Activated naive CD4-positive, alpha-beta T cell (primary cell): Measurements from ENCODE around the gene YJEFN3.

Experiments used
- DNase-seq, 4 experiments: peaks; one replicate each; lab custom pipeline; 2025; lab: John Stamatoyannopoulos, UW

Gene YJEFN3, protein sequence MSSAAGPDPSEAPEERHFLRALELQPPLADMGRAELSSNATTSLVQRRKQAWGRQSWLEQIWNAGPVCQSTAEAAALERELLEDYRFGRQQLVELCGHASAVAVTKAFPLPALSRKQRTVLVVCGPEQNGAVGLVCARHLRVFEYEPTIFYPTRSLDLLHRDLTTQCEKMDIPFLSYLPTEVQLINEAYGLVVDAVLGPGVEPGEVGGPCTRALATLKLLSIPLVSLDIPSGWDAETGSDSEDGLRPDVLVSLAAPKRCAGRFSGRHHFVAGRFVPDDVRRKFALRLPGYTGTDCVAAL

DNA sequence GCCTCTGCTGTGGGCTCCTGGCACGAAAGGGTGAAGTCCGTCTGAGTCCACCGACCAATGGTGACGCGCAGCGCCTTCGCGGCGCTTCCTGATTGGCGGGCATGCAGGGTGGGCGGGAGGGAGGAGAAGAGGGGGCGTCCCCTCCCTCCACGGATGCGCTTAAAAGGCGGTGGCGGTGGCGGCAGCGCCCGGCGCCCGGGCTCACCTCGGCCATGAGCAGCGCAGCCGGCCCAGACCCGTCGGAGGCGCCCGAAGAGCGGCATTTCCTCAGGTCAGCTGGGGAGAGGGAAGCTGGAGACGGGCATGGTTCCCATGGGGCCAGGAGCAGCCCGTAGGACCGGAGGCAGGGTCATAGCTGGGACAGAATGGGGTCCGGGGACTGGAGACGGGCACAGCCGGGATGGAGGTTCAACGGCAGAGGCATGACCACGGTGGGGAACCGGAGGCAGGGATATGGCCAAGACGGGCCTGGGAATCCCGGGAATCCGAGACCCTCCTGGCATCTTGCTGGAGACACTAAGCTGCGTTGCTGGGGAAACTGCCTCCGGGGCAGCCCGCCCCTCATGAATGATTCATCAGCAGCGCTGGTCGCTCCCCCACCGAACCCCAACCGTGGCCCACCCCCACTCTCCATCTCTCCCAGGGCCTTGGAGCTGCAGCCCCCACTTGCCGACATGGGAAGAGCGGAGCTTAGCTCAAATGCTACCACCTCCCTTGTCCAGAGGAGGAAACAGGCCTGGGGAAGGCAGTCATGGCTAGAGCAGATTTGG, at the start of gene YJEFN3:
Gene YJEFN3, plus strand, starts transcription at position 191 of the 770 bp plus-strand sequence. Its CDS starts 22 bp downstream, at position 213.
- DNase-seq, result no peak

DNA sequence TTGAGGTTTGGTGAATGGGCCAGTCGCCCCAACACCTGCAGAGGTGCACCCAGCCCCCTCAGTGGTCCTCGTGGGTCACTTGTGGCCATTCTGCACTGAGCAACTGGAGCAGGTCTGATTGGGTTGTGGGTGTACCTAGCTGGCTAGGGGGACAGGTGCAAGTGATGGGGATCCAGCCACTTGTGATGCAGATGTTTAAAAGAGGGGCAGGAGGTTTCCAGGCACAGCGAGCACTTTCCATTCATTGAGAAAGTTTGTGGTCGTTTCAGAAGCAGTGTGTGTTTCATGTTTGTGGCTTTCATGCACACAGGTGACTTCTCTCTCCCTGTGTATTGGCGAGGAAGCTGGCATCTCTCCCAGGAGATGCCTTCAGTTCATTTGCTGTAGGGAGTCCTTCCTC, 48.0 kb upstream of the YJEFN3 start:
- DNase-seq, result no peak

DNA sequence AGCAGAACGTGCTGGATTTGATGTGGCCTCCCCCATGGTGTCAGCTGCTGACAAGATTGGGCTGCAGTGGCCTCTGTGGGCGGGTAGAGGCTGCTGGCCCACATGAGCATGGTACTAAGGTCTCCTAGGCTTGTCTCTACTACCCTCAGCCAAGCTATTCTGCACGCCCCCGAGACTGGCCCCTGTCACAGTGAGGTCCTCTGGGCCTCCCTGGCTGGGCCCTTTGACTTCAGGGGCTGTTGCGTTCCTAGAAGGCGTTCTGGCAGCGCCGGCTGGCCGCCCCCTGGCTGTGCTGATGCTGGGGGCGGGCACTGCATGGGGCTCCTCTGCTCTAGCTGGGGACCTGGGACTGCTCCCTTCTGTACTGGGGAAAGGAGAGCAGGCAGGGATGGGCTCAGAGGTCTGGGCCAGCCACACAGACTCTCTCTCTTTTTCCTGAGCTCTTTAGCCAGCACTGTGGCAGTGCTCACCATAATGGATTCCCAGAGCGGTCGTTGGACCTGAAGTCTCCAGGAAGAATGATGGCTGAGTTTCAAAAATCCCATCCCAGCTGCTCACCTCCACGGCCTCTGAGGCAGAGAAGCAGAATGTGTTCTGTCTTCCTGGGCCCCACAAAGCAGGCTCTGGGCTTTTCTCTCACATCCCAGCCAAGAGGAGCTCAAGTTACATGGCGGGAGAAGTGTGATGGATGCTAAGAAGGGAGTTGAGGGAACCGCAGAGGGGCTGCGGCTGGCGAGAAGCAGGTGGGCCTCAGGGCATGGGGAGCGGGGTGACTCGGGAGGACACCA, 45.7 kb upstream of the YJEFN3 start:
- DNase-seq, result no peak

DNA sequence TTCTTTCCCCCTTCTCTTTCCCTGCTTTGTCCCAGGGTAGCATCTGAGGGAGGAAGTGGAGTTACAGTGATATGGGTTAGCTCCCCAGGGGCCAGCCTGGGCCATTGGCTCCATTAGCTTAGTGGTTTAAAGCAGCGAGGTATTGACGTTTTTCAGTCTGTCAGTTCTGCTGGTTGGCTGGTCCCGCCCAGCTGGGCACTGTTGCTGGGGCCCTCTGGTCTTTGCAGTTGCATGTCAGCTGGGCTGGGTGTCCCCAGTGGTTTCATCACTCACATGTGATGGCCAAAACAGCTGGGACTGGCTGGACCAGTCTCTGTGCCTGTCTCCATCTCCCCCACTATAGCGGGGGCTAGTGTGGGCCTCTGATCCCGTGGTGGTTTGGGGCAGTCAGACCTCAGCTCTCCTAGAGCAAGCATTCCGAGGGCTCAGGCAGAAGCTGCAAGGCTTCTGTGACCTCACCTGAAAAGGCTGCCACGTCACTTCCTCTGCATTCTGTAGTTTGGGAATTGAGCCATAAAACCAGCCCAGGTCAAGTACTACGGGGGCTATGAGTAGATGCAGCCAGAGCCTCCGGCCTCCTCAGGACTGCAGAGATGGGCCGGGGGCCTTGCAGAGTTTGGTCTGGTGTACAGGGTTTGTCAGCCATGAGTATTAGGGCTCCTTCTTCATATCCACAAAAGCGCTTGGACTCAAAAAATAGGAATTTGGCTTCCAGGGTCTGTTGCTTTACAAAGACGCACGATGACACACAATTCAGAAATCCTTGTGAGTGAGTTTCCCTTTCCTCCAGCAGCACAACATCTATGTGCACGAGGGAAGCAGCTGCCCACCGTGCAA, 43.3 kb upstream of the YJEFN3 start:
- DNase-seq, result no peak

DNA sequence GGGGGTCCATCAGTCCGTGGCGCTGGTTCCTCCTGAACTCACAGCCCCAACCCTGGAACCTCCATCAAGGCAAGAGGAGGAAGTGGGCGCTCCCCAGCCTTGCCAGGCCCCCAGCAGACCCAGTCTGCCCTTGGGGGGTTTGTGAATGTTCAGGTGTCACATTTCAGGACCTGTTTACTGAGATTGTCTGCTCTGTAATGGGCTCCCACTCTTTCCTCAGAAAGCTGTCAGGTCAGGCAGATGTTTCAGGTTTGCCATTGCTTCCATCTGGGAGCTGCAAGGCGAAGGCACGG, 42.8 kb upstream of the YJEFN3 start:
- DNase-seq, result no peak

DNA sequence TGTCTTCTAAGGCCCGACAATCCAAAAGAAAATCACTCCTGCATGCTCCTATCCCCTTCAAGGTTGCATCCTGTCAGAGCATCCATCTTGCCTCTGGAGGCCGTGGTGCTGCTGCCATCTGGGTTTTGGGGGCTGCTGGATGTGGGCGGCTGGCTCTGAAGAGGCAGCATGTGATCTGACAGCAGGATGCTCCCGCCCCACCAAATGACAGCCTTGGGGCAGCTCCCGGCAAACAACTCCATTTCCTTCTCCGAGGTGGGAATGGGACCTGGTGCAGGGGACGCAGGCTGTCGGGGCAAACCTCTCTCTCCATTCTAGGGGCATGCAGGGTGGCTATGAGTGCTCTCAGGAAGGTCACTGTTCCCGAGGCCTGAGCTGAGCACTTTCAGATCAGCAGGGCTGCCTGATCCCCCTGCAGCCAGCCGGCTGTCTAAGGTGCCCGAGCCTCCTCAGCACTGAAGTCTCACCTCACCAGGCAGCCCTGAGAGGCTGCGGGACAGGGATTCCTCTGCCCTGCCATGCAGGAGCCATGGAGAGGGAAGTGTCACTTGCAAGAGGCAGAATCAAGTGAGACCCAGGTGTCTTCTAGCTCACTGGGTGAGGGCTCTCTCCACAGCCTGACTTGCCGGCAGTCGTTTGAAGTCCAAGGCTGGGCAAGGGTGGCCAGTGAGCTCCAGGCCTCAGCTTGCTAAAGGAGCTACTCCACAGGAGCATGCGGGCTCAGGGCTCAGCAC, 42.2 kb upstream of the YJEFN3 start:
- DNase-seq, result no peak

DNA sequence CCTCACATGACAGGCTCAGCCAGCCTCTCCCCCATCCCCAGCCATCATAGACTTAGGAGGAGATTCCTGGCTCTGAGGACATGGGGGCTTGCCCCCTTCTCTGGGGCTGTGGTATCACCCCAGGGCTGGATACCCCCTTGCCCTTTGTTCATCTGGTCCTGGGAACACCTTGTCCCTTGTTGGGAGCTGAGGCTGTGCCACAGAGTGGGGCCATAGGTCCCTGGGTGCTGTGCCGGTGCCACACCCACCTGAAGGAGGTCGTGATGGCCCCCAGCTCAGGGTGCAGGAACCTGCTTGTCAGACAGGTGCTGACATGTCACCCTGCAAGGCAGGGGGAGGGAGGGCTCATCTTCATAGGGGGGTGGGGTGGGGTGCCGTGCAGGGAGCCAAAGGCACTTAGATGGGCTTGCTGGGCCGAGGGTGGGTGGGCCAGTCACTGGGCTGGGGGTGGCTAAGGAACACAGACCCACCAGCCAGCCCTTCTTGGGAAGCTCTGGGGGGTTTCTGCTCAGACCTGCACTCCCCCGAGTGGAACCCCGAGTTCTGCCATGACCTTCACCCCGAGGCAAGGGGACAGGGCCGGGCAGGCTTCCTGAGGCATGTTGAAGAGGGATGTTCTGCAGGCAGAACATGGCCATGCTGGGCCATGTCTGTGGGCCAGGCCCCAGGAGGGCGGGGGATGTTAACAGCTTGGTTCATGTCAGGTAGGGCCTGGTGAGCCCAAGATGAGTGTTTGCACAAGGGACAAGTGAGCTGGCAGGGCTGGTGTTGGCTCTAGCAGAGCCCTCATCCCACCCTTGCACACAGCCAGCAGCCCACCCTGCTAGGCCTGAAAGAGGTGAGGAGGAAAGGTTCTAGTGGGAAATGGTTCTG, 41.4 kb upstream of the YJEFN3 start:
- DNase-seq, result no peak

DNA sequence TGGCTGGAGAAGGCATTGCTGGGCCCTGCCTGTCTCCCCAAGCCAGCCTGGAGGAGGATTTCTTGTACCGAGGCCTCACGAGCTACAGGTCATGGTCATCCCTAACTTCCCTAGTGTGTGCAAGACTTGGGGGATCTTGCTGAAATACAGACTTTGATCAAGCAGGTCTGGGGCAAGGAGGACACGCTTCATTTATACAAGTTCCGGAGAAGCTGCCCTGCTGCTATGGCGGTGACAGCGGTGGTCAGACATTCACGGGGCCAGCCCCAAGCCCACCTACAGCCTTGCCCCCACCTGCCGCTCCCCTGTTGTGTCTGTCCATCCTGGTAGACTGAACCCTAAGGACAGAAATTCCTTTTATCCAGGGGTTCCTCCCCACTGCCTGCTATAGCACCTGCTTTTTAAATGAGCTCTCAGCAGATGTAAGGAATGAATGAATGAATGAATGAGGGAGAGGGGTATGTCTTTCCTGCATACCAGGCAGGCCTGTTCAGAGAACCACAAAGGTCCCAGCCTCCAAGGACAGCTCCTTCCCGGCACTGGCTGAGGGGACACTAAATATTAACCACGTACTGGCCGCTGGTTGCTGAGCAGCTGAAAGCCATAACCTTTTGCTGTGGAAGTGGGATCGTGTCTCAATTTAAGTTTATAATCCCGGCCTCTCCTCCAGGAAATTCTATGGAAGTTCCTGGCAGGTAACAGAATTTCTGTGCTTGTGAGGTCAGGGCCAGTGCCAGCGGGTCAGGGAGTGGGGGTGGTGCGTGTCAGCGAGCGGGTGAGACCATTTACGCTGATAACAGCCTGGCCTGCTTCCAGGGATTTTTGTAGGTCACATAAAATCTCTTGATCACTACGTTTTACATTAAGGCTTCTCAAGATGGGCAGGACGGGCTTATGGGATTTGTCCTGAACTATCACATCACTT, 40.5 kb upstream of the YJEFN3 start:
- no peak for DNase-seq

DNA sequence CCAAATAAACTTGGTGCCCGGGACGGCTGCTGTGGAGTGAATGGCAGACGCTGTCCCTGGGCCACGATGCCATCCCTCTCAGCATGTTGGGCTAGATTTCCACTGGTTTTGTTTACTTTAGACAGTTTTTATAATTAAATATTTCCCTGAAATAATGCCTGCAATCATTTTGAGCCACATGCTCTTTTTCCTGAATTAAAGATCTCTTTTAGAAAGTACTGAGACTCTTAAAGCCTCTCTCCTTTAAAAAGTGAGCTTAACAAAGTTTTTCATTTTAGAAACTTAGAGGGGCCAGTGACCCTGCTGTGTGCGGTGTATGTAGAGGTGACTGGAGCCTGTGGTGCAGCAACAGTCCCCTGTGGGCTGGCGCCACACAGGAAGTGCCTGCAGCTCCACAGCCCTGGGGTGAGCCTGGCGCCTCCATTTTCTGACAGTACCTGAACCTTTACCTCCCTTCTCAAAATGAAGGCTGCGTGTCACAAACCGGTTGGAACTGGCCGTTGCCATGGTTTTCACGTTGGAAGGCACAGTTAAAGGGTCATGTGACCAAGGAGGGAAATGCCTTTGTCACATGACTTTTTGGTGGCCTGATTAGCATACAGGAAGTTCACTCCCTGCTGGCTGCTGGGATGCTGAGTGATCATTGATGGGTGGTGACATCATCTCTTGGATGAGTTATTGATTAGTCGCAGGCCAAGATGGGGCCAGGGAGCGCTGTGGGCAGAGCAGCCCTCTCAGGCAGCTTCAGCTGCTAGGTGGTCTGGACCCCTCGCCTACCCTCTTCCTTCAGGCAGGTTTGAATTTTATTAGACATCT, 39.6 kb upstream of the YJEFN3 start:
- DNase-seq, result peak; percentile 29 to 80 (median 58)

DNA sequence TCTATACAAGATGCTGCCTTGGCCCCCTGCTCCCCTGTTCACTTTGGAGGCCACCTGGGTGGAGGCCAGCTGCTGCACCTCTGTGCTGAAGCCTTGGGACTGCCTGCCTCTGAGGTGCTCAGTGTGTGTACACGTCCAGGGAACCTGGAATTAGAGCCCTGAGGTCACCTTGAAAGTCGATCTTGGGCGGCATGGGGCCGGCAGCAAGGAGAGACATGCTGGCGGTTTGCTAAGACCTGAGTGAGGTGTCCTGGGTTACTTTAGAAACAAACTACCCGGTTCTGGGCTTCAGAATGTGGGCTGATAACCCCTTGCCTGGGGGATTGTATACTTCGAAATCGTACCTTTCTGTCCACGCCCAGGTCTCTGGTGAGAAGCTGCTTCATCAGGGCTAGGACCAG, 38.9 kb upstream of the YJEFN3 start:
- no peak for DNase-seq

DNA sequence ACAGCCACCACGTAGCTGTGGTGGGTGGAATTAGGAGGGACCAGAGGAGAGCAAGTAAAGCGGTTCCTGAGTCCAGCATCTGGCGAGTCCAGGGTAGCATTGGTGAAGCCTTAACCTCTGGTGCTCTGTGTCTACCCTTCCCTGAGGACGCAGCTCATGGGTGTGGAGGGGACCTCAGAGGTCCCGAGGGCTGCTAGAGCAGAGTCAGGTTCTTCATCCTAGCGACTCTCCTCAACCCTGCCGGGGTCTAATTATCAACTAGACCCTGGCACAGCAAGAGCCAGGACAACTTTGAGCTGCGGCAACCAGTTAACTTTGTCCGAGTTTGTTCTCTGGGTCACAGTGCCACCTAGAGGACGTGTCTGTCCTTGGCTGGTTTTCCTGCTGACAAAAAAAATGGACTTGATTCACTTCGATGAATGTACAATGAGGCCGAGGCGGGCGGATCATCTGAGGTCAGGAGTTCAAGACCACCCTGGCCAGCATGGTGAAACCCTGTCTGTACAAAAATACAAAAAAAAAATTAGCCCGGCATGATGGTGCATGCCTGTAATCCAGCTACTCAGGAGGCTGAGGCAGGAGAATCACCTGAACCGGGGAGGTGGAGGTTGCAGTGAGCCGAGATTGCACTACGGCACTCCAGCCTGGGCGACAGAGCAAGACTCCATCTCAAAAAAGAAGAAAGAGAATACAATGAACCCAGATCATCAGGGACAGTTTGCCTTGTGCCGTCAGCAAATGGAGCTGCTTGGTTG, 38.3 kb upstream of the YJEFN3 start:
- peak; percentile 32 to 68 (median 54) for DNase-seq

DNA sequence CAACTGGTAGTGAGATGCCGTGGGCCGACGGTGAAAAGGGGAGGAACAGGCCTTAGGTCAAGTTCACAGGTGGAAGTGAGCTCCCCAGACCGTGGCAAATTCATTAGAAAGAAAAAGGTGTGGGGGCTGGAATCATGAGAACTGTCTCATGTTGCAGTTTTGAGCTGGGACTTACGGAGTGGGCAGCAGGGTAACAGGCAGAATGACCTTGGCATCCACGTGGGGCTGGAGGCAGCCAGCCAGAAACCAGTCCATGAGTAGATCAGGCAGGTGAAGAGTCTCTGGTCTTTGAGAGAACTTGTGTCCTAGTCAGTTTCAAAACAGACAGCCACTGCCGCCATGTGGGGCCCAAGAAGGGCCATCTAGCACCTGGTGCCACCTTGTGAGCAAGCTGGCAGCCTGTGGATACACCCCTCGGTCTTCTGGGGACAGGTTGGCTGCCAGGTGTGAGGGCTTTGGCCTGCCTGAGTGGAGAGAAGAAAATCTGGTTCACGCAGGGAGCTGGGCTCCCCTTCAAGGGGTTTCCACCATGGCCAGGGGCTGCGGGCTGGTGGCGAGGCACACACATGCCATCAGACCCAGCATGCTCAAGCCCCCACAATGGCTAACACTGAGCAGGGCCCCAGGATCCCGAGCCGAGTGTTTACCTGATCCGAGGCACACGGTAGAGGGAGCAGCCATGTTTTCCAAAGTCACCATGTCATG, 37.2 kb upstream of the YJEFN3 start:
- DNase-seq, result no peak

DNA sequence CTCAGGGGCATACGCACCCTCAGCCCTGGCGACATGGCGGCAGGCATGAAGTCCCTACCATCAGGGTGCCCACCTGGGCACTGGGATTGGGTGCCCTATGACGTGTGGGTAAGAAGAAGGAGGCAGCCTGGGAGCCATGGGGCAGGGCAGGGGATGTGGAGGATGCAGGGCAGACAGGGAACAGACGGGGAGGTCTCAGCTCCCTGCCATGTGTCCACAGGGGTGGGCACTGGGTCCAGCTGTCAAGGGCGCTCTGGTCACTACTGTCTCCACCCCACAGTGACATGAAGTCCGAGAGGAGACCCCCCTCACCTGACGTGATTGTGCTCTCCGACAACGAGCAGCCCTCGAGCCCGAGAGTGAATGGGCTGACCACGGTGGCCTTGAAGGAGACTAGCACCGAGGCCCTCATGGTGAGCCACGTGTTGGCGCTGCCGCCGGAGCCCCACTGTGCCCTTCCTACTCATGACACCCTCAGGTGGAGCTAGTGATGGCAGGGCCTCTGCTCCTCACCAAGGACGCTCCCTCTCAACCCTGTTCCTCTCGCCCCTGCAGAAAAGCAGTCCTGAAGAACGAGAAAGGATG, 36.6 kb upstream of the YJEFN3 start:
- DNase-seq, result no peak

DNA sequence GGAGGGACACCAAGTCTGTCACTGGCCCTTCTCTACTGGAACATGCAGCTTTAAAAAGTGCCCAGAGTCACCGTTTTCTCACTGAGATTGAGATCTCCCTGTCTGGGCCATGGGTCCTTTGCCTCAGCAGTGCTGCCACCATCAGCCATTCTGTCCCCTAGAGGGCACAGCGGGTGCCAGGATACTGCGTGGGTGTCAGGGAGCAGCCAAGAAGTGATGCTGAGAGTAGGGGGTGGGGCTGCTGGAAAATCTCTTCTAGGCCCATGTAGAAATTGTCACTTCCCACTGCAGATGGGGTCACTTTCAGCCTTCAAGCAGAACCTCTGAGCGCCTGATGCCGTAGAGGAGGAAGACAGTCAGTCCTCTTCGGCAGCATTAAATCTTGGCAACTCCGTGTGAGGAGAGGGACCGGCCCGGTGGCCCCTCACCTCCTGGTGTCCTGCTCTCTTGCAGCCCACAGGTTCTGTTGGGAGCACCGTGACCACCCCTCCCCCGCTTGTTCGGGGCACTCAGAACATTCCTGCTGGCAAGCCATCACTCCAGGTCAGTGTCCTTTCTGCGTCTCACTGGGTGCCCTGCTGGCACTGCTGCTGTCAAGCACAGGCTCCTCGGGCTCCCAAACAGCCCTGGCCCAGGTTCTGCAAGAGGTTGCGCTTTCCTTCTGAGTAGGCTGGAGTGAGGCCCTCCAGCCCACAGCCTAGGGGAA, 34.7 kb upstream of the YJEFN3 start:
- no peak for DNase-seq

DNA sequence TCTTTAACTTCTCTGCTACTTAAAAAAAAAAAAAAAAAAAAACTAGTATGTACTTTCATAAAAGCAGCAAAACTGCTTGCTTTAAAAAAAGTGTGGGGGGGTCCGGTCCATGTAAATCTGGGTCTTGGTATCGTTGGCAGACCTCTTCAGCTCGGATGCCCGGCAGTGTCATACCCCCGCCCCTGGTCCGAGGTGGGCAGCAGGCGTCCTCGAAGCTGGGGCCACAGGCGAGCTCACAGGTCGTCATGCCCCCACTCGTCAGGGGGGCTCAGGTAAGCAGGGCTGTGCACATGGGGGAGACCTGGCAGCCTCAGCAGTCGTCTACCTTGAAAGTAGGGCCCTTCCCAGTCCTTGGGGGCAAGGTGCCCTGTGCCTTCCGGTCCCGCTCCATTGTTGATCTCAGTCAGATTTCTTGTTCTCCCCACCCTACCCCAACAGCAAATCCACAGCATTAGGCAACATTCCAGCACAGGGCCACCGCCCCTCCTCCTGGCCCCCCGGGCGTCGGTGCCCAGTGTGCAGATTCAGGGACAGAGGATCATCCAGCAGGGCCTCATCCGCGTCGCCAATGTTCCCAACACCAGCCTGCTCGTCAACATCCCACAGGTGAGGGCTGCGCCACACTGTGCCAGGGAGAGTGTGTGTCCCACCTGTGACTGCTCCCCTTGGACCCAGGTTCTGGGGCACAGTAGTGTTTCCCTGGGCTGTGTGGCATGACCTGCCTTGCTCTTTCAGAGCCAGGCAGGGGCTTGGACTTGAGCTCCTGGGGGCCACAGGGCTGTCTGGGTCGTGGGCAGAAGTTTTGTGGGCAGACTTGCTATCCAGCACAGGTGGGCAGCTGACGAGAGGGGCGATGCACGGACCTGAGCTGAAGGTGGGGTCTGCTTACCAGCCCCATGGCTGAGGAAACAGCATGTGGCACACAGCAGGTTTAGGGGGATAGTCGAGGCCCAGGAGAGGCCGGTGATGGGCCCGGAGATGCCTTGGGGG, 32.8 kb upstream of the YJEFN3 start:
- no peak for DNase-seq
